ENCODE results near the gene NDUFS6.

The NDUFS6 gene

GRCh38 chr5:1804001-1804690 lies 2.9 kb downstream of the NDUFS6 start:
- H3K4me3 ChIP-seq (ENCODE audit: low read depth, low read length), result no peak overlapping the region
- no peak for DNase-seq (ENCODE audit: low read depth)

DNA sequence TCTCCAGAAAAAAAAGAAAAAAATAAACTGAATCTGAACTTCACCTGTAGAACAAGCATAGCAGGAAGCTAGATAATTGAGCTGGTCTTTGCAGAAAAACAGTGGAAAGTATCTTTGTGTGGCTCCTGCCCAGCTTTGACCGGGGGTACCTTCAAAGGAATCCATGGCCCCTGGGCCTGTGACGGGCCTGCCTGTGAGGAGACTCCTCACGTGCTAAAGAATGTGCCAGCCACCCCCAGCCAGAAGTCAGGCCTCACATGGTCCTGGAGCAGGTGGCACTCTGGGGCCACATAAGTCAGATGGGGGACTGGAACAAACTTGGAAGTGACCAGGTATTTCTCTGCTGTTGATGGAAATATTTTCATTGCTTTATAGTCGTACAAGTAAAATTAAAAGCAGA lies 4.1 kb downstream of the NDUFS6 start:
- DNase-seq (ENCODE audit: low read depth), result no peak
- H3K4me3 ChIP-seq (ENCODE audit: low read depth, low read length), result no peak overlapping the region
- TF ChIP-seq, protein P1, sequence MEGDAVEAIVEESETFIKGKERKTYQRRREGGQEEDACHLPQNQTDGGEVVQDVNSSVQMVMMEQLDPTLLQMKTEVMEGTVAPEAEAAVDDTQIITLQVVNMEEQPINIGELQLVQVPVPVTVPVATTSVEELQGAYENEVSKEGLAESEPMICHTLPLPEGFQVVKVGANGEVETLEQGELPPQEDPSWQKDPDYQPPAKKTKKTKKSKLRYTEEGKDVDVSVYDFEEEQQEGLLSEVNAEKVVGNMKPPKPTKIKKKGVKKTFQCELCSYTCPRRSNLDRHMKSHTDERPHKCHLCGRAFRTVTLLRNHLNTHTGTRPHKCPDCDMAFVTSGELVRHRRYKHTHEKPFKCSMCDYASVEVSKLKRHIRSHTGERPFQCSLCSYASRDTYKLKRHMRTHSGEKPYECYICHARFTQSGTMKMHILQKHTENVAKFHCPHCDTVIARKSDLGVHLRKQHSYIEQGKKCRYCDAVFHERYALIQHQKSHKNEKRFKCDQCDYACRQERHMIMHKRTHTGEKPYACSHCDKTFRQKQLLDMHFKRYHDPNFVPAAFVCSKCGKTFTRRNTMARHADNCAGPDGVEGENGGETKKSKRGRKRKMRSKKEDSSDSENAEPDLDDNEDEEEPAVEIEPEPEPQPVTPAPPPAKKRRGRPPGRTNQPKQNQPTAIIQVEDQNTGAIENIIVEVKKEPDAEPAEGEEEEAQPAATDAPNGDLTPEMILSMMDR (IDR thresholded peaks at IDR 0.05; ENCODE audit: control insufficient read depth, extremely low read depth, insufficient read depth), result no peak

More at GRCh38 chr5:1804001-1804690, 2.9 kb downstream of the NDUFS6 start:
- TF ChIP-seq, protein P1 (IDR thresholded peaks at IDR 0.05; ENCODE audit: control insufficient read depth, extremely low read depth, insufficient read depth), result no peak

DNA sequence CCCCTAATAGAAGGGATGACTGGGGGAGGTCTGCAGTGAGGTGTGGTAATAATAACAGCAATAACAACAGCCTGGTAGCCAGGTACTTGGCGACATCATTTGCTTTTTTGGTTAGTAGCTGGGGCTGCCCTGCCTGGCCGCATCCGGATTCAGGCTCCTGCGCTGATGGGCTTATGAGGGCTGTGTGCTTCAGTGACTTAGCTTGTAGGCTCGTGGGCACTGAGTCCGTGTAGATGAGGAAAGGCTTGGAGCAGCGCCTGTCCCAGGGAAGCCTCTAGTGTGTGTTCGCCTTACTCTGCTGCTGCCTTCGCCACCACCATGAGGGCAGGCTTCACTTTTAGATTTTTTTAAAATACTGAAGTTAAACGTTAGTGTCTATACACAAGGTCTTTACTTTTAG lies 4.5 kb downstream of the NDUFS6 start:
- no peak overlapping the region for H3K4me3 ChIP-seq (ENCODE audit: low read depth, low read length)
- no peak for DNase-seq (ENCODE audit: low read depth)
- TF ChIP-seq, protein P1 (IDR thresholded peaks at IDR 0.05; ENCODE audit: control insufficient read depth, extremely low read depth, insufficient read depth), result no peak

DNA sequence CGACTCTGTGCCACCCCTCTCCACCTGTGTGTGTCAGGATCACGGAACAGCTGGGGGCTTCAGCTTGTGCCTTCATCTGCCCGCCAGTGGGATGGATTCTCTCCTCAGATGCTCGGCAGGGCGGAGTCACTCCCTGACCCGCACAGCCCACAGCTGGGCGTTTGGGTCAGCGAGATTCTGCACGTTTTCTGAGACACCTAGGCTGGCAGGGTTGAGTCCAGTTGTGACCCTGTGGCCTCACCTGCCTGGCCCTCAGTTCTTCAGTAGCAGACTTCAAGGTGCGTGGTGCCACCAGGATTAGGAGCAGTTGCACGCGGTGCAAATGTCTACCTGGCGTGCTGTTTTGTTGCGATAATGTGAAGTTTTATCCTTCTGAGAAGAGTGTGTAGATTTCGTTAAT lies 5.0 kb downstream of the NDUFS6 start:
- TF ChIP-seq, protein P1 (IDR thresholded peaks at IDR 0.05; ENCODE audit: control insufficient read depth, extremely low read depth, insufficient read depth), result no peak
- DNase-seq (ENCODE audit: low read depth), result no peak
- H3K4me3 ChIP-seq (ENCODE audit: low read depth, low read length), result no peak overlapping the region

GRCh38 chr5:1806974-1807373 lies 5.8 kb downstream of the NDUFS6 start:
- no peak overlapping the region for H3K4me3 ChIP-seq (ENCODE audit: low read depth, low read length)
- no peak for DNase-seq (ENCODE audit: low read depth)
- TF ChIP-seq, protein P1 (IDR thresholded peaks at IDR 0.05; ENCODE audit: control insufficient read depth, extremely low read depth, insufficient read depth), result no peak

DNA sequence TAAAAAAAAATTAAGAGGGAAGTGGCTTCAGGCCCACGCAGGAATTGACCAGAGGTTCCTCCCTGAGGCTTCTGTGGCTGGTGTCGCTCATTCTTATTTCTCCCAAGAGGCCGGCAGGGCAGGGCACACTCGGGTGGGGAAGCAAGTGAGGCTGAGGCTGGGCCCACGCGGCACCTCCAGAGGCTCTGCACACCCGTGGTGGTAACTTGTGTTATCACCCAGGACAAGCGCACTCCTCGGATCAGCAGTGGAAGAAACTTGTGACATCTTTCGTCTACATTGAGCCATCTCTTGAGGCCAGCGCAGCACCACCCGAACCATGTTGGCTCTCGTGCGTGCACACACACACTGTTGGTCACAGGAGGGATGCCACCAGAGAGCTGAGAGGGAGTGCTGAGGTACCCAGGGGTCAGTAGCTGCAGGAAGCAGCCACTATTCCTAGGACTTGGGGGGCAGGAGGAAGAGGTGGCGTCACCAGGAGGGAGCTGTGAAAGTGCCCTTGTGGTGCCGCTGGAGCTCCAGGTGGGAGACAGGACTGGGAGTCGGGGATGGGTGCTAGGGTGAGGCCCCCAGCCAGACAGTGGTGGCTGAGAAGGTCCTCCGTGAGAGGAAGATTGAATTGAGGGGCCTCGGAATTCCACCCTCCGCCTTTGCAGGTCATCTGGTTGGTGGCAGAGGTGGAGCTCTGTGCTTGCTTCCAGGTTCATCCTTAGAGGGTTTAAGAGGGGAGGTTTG lies 6.4 kb downstream of the NDUFS6 start:
- no peak overlapping the region for H3K4me3 ChIP-seq (ENCODE audit: low read depth, low read length)
- TF ChIP-seq, protein P1 (IDR thresholded peaks at IDR 0.05; ENCODE audit: control insufficient read depth, extremely low read depth, insufficient read depth), result no peak
- no peak for DNase-seq (ENCODE audit: low read depth)
